ENCODE measurements around the gene TM7SF3. TPM values are rescaled to one million over a fixed set of nuclear protein-coding genes. Genes with fewer than 3 reads are reported as not detected.

The TM7SF3 gene
- total RNA-seq, 4 donors from 2014 or later, result 40.1 to 87.5 (median 64.4) TPM

DNA sequence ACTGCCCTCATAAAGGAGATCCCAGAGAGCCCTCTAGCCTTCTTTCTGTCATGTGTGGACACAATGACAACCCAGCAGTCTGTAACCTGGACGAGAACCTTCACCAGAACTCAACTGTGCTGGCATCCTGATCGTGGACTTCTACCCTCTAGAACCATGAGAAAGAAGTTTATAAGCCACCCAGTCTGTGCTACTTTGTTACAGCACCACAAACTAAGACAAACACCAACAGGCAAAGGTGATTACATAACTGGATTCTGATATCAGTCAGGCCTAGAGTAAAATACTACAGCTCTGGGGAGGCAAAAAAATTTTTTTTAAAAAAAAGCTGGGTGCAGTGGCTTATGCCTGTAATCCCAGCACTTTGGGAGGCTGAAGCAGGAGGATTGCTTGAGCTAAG, 18.5 kb downstream of the TM7SF3 start:
- Histone ChIP-seq H3K9me3 (no peaks in the 10 kb centered on the region), H3K4me3 (no peak overlapping the region), H3K4me1 (no peaks in the 10 kb centered on the region), H3K36me3 (peaks cover 2 to 83% of the 10 kb centered on the region in 2 donors), H3K27me3 (no peaks in the 10 kb centered on the region), H3K27ac (no peak overlapping the region)
- no peak for ATAC-seq
- 93 to 100% methylated on average over 1 to 2 of the region's 2 CpGs for WGBS, 2 donors (ENCODE audit: low coverage in 1 of 2)
- TF ChIP-seq POLR2AphosphoS5 (IDR thresholded peaks at IDR 0.05), result no peak
- TF ChIP-seq, protein P1, sequence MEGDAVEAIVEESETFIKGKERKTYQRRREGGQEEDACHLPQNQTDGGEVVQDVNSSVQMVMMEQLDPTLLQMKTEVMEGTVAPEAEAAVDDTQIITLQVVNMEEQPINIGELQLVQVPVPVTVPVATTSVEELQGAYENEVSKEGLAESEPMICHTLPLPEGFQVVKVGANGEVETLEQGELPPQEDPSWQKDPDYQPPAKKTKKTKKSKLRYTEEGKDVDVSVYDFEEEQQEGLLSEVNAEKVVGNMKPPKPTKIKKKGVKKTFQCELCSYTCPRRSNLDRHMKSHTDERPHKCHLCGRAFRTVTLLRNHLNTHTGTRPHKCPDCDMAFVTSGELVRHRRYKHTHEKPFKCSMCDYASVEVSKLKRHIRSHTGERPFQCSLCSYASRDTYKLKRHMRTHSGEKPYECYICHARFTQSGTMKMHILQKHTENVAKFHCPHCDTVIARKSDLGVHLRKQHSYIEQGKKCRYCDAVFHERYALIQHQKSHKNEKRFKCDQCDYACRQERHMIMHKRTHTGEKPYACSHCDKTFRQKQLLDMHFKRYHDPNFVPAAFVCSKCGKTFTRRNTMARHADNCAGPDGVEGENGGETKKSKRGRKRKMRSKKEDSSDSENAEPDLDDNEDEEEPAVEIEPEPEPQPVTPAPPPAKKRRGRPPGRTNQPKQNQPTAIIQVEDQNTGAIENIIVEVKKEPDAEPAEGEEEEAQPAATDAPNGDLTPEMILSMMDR (IDR thresholded peaks at IDR 0.05), result no peak
- no peak for TF ChIP-seq POLR2A (IDR thresholded peaks at IDR 0.05)
- no peak for TF ChIP-seq EP300 (IDR thresholded peaks at IDR 0.05)

DNA sequence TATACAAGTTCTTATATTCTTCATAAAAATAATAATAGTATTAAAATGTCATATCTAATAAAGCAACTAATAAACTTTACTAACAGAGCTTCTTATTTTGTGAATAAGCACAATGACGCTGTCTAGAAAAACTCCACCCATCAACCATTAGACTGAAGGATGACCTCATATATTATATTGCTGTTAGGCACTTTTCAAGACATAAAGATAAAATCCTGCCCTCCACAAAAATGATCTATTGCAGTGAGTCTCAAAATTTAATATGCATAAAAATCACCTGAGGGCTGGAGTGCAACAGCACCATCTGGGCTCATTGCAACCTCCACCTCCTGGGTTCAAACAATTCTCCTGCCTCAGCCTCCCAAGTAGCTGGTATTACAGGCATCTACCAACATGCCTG, 20.1 kb downstream of the TM7SF3 start:
- Histone ChIP-seq H3K9me3 (no peaks in the 10 kb centered on the region), H3K4me3 (no peak overlapping the region), H3K36me3 (peaks cover 2 to 86% of the 10 kb centered on the region in 2 donors), H3K4me1 (no peaks in the 10 kb centered on the region), H3K27me3 (no peaks in the 10 kb centered on the region), H3K27ac (no peak overlapping the region)
- ATAC-seq, result no peak
- TF ChIP-seq POLR2AphosphoS5 (IDR thresholded peaks at IDR 0.05) (no peak), EP300 (IDR thresholded peaks at IDR 0.05) (no peak), POLR2A (IDR thresholded peaks at IDR 0.05) (no peak)
- TF ChIP-seq, protein P1 (IDR thresholded peaks at IDR 0.05), result no peak
- whole genome bisulfite sequencing, 2 donors (ENCODE audit: low coverage in 1 of 2), result 89 to 100% methylated on average over 1 of the region's 1 CpG

DNA sequence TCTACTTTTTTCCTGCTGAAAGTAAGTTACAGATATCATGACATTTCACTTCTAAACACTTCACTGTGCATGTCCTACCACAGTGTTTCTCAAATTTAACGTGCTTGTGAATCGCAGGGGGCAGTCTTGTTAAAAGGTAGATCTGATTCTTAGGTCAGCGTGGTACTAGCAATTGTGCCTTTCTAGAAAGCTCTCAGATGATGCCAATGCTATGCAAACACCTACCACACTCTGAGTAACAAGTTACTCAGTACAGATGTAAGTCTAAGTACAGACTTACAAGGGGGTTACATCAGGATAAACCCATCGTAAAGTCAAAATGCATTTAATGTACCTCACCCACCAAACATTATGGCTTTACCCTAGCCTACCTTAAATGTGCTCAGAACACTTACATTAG, 22.4 kb downstream of the TM7SF3 start:
- H3K27ac ChIP-seq, result no peak overlapping the region
- WGBS, 2 donors (ENCODE audit: low coverage in 1 of 2), result 83 to 87% methylated on average over 4 of the region's 4 CpGs
- H3K4me1 ChIP-seq, result peaks cover 0 to 9% (median 0%) of the 10 kb centered on the region in 3 donors
- TF ChIP-seq EP300 (IDR thresholded peaks at IDR 0.05), result no peak
- no peak for TF ChIP-seq POLR2A (IDR thresholded peaks at IDR 0.05)
- TF ChIP-seq, protein P1 (IDR thresholded peaks at IDR 0.05), result no peak
- TF ChIP-seq POLR2AphosphoS5 (IDR thresholded peaks at IDR 0.05), result no peak
- H3K9me3 ChIP-seq, result no peaks in the 10 kb centered on the region
- peaks cover 2 to 74% of the 10 kb centered on the region in 2 donors for H3K36me3 ChIP-seq
- H3K27me3 ChIP-seq, result no peaks in the 10 kb centered on the region
- H3K4me3 ChIP-seq, result no peak overlapping the region
- ATAC-seq, result no peak

DNA sequence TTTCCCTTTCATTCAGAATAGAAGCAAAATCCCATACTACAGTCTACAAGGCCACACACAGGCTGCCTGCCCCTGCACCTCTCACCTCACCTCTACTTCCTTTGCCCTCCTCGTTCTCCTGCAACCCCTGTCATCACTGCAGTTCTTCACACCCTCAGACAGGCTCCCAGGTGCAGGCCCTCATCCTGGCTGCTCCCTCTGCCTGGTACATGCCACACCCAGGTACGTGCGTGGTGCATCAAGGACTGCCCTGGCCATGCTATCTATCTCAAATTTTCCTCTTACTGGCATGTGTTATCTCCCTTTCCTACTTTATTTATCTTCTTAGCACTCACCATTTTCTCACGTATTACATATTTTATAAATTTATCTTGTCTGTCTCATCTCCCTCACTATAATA, 24.3 kb downstream of the TM7SF3 start:
- 75 to 80% methylated on average over 2 to 4 of the region's 4 CpGs for WGBS, 2 donors (ENCODE audit: low coverage in 1 of 2)
- no peak for ATAC-seq
- Histone ChIP-seq H3K9me3 (no peaks in the 10 kb centered on the region), H3K36me3 (peaks cover 0 to 62% of the 10 kb centered on the region in 2 donors), H3K4me1 (peaks cover 0 to 13% (median 0%) of the 10 kb centered on the region in 3 donors), H3K27ac (no peak overlapping the region), H3K27me3 (no peaks in the 10 kb centered on the region), H3K4me3 (no peak overlapping the region)
- TF ChIP-seq, protein P1 (IDR thresholded peaks at IDR 0.05), result no peak
- TF ChIP-seq POLR2A (IDR thresholded peaks at IDR 0.05) (no peak), POLR2AphosphoS5 (IDR thresholded peaks at IDR 0.05) (no peak), EP300 (IDR thresholded peaks at IDR 0.05) (no peak)

DNA sequence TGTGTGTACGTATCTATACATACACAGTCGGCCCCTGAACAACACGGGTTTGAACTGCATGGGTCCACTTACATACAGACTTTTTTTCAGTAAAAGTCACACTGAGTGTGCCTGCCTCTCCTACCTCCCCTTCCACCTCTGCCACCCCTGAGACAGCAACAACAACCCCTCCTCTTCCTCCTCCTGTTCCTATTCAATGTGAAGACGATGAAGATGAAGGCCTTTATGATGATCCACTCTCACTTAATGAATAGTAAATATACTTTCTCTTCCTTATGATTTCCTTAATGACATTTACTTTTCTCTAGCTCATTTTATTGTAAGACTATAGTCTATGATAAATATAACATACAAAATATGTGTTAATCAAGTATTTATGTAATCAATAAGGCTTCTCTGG, 25.5 kb downstream of the TM7SF3 start:
- Histone ChIP-seq H3K36me3 (peaks cover 0 to 57% of the 10 kb centered on the region in 2 donors), H3K4me3 (no peak overlapping the region), H3K4me1 (peaks cover 0 to 13% (median 0%) of the 10 kb centered on the region in 3 donors), H3K9me3 (no peaks in the 10 kb centered on the region), H3K27me3 (no peaks in the 10 kb centered on the region), H3K27ac (no peak overlapping the region)
- no peak for TF ChIP-seq EP300 (IDR thresholded peaks at IDR 0.05)
- TF ChIP-seq, protein P1 (IDR thresholded peaks at IDR 0.05), result no peak
- TF ChIP-seq POLR2A (IDR thresholded peaks at IDR 0.05), result no peak
- TF ChIP-seq POLR2AphosphoS5 (IDR thresholded peaks at IDR 0.05), result no peak
- ATAC-seq, result no peak
- WGBS, 2 donors (ENCODE audit: low coverage in 1 of 2), result 80 to 86% methylated on average over 2 to 4 of the region's 4 CpGs
